22Rv1 (cell line): Measurements from ENCODE around the gene POSTN.

ENCODE experiments used
- CTCF ChIP-seq: fragments of 450-650 bp; IDR thresholded peaks from 2 replicates; pipeline ENCODE4 v1.5.1; 2017; ENCODE audit warnings: mild to moderate bottlenecking
- ZFX ChIP-seq: fragments of 450-650 bp; IDR thresholded peaks from 2 replicates; pipeline ENCODE4 v1.6.1; 2017; ENCODE audit warnings: antibody characterized with exemption, borderline replicate concordance

GRCh38 chr13:37595162-37595561 lies 3.4 kb downstream of the POSTN start:
- TF ChIP-seq CTCF, result no peak
- TF ChIP-seq ZFX, result no peak
